Testis (tissue), 2 donors: ENCODE data around the gene CCDC137.

Source experiments
- POLR2A ChIP-seq: fragments of 450-650 bp; IDR thresholded peaks from one replicate; pipeline ENCODE4 v1.6.1; 2017; ENCODE audit warnings: antibody characterized with exemption, mild to moderate bottlenecking, moderate library complexity
- TF ChIP-seq, protein P1 (sequence below), 3 experiments: fragments of 450-650 bp in 2 of 3; fragments of 200-600 bp in 1 of 3; sonication (generic) in 1 of 3; IDR thresholded peaks; one replicate each; pipeline ENCODE4 v1.5.1; 2016 to 2019; ENCODE audit warnings: antibody characterized with exemption in 3 of 3, mild to moderate bottlenecking in 2 of 3, moderate library complexity in 1 of 3

DNA sequence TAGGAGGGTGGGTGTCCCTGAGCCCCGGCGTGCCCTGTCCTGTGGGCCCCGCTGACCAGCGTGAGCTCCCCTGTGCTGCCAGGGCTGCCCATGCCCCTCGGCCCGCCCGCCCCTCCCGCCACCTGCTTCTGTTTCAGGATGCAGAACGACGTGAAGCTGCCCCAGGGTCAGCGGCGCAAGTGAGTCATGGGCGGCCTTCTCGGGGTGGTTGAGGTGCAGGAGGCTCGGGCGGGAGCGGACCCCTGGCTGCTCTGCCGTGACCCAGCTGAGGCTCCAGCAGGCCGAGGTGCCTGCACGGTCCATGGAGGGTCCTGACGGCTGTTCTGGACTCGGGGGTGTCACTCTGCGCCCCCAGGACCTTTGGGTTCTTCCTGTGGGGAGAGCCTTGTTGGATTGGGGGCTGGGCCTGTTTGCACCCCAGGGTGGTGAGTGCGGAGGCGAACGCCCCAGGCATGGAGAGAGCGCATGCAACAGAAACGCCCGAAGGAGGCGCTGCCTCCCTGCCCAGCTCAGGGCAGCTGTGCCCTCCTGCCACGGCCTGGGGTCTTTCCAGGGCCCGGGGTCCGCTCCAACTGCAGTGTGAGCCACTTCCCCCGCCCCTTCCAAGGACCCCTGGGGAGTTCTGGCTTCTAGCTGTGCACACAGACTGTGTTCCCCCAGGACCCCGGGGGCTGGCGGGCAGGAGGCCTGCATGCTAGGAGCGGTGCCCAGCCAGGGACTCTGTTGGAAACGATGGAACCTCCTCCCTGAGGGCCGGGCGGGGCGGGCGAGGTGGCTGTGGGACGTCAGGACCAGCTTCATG lies 49.5 kb downstream of the CCDC137 start:
- TF ChIP-seq, protein P1, sequence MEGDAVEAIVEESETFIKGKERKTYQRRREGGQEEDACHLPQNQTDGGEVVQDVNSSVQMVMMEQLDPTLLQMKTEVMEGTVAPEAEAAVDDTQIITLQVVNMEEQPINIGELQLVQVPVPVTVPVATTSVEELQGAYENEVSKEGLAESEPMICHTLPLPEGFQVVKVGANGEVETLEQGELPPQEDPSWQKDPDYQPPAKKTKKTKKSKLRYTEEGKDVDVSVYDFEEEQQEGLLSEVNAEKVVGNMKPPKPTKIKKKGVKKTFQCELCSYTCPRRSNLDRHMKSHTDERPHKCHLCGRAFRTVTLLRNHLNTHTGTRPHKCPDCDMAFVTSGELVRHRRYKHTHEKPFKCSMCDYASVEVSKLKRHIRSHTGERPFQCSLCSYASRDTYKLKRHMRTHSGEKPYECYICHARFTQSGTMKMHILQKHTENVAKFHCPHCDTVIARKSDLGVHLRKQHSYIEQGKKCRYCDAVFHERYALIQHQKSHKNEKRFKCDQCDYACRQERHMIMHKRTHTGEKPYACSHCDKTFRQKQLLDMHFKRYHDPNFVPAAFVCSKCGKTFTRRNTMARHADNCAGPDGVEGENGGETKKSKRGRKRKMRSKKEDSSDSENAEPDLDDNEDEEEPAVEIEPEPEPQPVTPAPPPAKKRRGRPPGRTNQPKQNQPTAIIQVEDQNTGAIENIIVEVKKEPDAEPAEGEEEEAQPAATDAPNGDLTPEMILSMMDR (IDR thresholded peaks at IDR 0.05), result no peak
- TF ChIP-seq POLR2A, result no peak
